ENCODE data around the gene CYSTM1. TPM values are rescaled to one million over a fixed set of nuclear protein-coding genes. Genes with fewer than 3 reads are reported as not detected.

The CYSTM1 gene
- total and polyA plus RNA-seq, 5 experiments from 2014 or later: 3.0 to 6.5 (median 5.1) TPM

DNA sequence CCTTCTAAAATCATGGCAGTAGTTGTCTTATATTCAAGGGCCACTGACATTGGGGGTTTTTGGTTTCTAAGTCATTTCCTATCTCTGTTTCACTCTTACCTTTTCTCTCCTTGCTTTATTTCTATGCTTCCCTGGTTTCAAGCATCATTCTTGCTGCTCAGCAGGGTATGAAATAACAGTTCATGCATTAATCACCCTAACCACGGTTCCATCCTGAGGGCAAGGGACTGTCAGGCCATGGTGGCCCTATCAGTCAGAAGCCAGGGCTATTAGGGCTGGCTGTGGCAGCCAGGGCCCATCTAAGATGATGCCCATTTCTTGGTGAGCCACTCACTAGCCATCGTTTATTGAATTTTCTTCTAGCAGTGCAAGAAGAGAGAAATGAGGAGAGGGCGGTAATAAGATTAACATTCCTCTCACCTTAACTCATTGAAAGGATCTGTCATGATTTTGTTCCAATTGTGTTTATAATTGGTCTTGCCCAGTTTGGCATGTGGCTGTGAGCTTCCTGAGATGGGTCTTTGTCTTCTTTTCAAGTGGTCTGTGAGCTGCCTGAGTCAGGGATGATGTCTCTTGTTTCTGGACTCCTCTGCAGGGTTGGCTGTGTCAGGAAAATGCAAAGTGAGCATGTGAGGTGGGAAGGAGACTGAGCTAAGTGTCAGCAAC, 45.2 kb downstream of the CYSTM1 start:
- no peak overlapping the region for H3K4me3 Mint-ChIP-seq
- H3K27ac Mint-ChIP-seq: peak overlapping the region in 2 of 10 donors; percentile 22 to 24
- peaks cover 0 to 5% (median 1%) of the 10 kb centered on the region in 4 donors for H3K4me1 Mint-ChIP-seq
- POLR2A ChIA-PET: no interaction called here
- DNase-seq (no peak), ATAC-seq (no peak)
- no peaks in the 10 kb centered on the region for H3K27me3 Mint-ChIP-seq
- H3K36me3 Mint-ChIP-seq: no peaks in the 10 kb centered on the region
- no peaks in the 10 kb centered on the region for H3K9me3 Mint-ChIP-seq

DNA sequence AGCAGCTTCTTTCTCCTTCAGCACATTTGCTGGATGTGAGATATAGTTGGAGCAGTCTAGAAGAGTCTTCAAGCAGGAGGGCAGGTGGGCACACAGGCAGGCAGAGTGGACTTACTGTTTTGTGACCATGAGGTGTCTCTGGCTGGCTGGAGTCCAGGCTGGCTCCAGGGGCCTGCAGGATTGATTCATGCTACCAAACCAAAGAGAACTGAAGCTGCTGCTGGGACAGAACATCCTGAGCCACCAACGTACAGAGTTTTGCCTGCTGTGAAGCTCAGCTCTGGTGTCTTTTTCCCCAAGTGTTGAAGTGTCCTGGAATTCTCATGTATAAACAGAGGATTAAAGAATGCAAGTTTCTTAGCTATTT, 45.7 kb downstream of the CYSTM1 start:
- Mint-ChIP-seq H3K4me3 (no peak overlapping the region), H3K36me3 (no peaks in the 10 kb centered on the region), H3K9me3 (no peaks in the 10 kb centered on the region), H3K27me3 (peaks cover 0 to 4% (median 0%) of the 10 kb centered on the region in 5 donors), H3K4me1 (peaks cover 0 to 5% (median 1%) of the 10 kb centered on the region in 4 donors), H3K27ac (peak overlapping the region in 1 of 10 donors; percentile 24)
- ATAC-seq: no peak
- POLR2A ChIA-PET: no interaction called here
- no peak for DNase-seq

DNA sequence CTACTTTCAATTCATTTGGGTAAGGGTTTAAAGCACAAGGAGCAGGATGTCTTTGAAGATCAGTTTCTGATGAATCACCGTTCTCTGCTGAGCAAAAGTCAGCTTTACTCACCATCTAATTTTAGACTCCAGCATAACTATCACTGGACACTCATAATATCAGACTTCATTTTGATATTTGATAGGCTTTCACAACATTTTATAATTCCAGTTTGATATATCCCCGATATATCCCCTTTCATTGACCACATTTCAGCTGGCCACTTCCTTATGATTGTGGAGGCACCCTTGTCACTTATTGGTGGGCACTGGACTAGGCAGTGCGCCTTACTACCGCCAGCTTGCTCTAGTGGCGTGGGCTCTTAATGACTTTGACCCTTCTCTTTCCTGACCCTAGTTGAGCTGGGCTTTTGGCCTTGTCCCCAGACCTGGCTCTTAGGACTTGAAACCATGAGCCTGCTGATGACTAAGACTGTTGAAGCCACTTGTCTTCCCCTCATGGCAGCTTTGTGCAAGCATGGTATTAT, 46.8 kb downstream of the CYSTM1 start:
- Mint-ChIP-seq H3K27me3 (peaks cover 0 to 14% (median 0%) of the 10 kb centered on the region in 5 donors), H3K4me3 (no peak overlapping the region), H3K36me3 (no peaks in the 10 kb centered on the region), H3K9me3 (no peaks in the 10 kb centered on the region), H3K4me1 (peaks cover 0 to 5% (median 1%) of the 10 kb centered on the region in 4 donors), H3K27ac (no peak overlapping the region)
- ATAC-seq: no peak
- POLR2A ChIA-PET: interaction anchor here (0.5 kb wide), 1 partner anchor 33 kb away, joined by 4 read pairs; no protein-coding TSS in a partner anchor
- DNase-seq: no peak

DNA sequence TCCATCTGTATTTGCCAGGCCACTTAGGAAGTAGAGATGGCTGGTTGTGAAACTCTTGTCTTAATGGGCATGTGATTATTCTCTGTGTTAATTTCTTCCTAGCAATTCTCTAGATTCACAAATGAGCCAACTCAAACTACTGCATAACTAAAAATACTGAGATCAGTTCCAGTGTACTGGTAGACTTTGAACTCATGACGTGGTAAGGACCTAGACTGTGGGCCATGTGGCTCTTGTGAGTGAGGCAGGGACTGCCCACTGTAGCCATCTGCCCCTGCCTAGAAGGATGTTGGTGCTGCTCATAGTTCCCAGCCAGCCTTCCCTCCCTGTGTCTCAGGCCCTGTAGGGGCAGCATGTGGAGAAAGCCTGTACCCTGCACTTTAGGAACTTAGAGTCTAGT, 47.4 kb downstream of the CYSTM1 start:
- H3K27ac Mint-ChIP-seq: no peak overlapping the region
- peaks cover 0 to 17% (median 0%) of the 10 kb centered on the region in 5 donors for H3K27me3 Mint-ChIP-seq
- H3K36me3 Mint-ChIP-seq: no peaks in the 10 kb centered on the region
- ATAC-seq (no peak), DNase-seq (no peak)
- no peak overlapping the region for H3K4me3 Mint-ChIP-seq
- POLR2A ChIA-PET: interaction anchor here (0.5 kb wide), 1 partner anchor 34 kb away, joined by 4 read pairs; no protein-coding TSS in a partner anchor
- no peaks in the 10 kb centered on the region for H3K9me3 Mint-ChIP-seq
- H3K4me1 Mint-ChIP-seq: peaks cover 0 to 5% (median 1%) of the 10 kb centered on the region in 4 donors

DNA sequence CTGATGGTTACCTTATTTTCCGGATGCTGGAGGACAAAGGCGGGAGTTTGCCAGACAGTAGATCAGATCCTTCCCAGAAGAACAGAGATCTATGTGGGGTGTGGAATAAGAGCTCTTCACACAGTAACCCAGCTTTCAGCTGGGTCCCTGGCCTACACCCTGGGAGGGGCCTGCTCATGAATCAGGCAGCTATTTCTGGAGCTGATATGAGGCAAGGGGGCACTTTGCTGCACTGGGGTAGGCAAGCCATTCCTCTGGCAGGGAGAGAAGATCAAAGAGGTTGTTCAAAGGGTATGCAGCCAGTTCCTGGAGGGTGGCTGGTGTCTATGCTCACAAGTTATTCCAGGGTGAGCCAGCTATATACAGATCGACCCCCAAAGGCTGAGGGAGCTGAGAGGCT, 48.6 kb downstream of the CYSTM1 start:
- Mint-ChIP-seq H3K4me3 (no peak overlapping the region), H3K27me3 (peaks cover 0 to 17% (median 0%) of the 10 kb centered on the region in 5 donors), H3K4me1 (peaks cover 0 to 5% (median 1%) of the 10 kb centered on the region in 4 donors), H3K27ac (no peak overlapping the region), H3K36me3 (no peaks in the 10 kb centered on the region), H3K9me3 (no peaks in the 10 kb centered on the region)
- POLR2A ChIA-PET: no interaction called here
- ATAC-seq (no peak), DNase-seq (no peak)

DNA sequence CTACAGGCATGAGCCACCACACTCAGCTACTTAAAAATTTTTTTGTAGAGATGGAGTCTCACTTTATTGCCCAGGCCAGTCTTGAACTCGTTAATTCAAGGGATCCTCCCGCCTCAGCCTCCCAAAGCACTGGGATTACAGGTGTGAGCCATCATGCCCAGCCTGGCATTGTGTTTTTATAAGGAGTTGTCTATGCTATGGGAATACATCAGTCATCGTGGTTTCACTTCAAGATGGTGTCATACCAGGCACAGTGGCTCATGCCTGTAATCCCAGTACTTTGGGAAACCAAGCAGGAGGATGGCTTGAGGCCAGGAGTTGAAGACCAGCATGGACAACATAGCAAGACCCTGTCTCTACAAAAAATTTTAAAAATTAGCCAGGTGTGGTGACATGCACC, 49.7 kb downstream of the CYSTM1 start:
- H3K9me3 Mint-ChIP-seq: no peaks in the 10 kb centered on the region
- H3K27ac Mint-ChIP-seq: no peak overlapping the region
- POLR2A ChIA-PET: no interaction called here
- H3K36me3 Mint-ChIP-seq: no peaks in the 10 kb centered on the region
- ATAC-seq (no peak), DNase-seq (no peak)
- peaks cover 0 to 17% (median 0%) of the 10 kb centered on the region in 5 donors for H3K27me3 Mint-ChIP-seq
- peaks cover 0 to 5% (median 1%) of the 10 kb centered on the region in 4 donors for H3K4me1 Mint-ChIP-seq
- no peak overlapping the region for H3K4me3 Mint-ChIP-seq

DNA sequence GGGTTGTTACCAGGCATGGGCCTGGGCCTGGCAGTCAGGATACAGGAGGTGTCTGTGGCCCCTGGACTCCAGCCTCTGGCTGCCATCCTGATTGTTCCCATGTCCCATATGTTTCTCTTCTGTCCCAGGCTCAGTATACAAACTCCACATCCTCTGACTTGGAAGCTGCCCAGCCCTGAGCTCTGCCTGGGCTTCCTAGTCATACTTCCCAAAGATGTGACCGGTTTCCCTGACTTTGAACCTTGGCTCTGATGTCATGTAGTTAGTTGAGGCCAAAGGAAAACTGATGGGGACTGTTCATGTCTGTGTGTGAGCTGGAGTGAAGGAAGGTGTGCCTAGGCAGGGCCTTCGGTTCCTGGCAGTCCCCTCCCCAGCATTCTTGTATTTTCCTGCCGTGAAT, 50.4 kb downstream of the CYSTM1 start:
- DNase-seq (no peak), ATAC-seq (no peak)
- H3K9me3 Mint-ChIP-seq: no peaks in the 10 kb centered on the region
- H3K4me1 Mint-ChIP-seq: peaks cover 0 to 2% (median under 1%) of the 10 kb centered on the region in 4 donors
- no peak overlapping the region for H3K27ac Mint-ChIP-seq
- no peak overlapping the region for H3K4me3 Mint-ChIP-seq
- POLR2A ChIA-PET: no interaction called here
- H3K27me3 Mint-ChIP-seq: peaks cover 0 to 17% (median 0%) of the 10 kb centered on the region in 5 donors
- H3K36me3 Mint-ChIP-seq: no peaks in the 10 kb centered on the region

DNA sequence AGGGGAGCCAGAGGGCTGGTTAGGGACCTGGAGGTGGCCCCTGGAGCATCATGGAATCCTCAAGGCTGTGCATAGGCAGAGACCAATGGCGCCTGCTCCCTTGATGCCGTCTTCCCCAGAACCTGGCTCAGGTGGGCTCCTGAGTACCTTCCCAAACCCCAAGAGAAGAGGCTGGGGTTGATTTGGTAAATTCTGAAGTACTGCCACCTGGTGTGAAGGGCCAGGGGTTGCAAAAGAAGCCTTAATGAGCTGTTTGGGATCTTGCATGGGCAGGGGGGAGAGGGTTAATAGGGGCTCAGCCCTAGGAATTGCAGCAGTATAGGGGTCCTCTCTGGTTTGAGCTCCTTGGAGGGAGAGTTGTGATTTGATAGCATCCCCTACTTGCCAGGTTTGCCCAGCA, 52.1 kb downstream of the CYSTM1 start:
- no peaks in the 10 kb centered on the region for H3K36me3 Mint-ChIP-seq
- H3K4me1 Mint-ChIP-seq: no peaks in the 10 kb centered on the region
- H3K4me3 Mint-ChIP-seq: no peak overlapping the region
- peaks cover 0 to 17% (median 1%) of the 10 kb centered on the region in 5 donors for H3K27me3 Mint-ChIP-seq
- ATAC-seq (no peak), DNase-seq (no peak)
- H3K27ac Mint-ChIP-seq: peak overlapping the region in 1 of 10 donors; percentile 2
- POLR2A ChIA-PET: no interaction called here
- H3K9me3 Mint-ChIP-seq: no peaks in the 10 kb centered on the region

DNA sequence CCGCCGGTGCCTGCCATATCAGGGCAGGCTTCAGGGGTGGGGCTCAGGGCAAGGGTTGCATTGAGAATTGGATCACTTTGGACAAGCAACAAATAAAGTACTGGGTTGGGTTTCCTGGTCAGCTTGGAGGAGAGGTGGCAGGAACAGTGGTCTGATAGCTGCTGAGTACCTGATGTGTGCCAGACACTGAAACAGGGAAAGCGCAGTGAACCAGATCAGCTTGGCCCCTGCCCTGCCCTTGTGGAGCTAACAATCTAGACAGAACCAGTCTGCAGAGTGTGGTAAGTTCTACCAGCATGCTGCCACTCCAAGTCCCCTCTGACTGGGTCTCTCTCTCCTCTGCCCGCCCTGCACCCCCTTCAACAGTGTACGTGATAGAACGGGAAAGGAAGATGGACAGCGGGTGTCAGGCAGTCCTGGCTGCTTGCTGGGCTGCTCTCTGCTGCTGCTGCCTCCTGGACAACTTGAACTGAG, 53.4 kb downstream of the CYSTM1 start:
- H3K36me3 Mint-ChIP-seq: no peaks in the 10 kb centered on the region
- POLR2A ChIA-PET: no interaction called here
- H3K4me1 Mint-ChIP-seq: no peaks in the 10 kb centered on the region
- DNase-seq (no peak), ATAC-seq (no peak)
- H3K9me3 Mint-ChIP-seq: no peaks in the 10 kb centered on the region
- peaks cover 0 to 17% (median 1%) of the 10 kb centered on the region in 5 donors for H3K27me3 Mint-ChIP-seq
- H3K27ac Mint-ChIP-seq: no peak overlapping the region
- H3K4me3 Mint-ChIP-seq: no peak overlapping the region

DNA sequence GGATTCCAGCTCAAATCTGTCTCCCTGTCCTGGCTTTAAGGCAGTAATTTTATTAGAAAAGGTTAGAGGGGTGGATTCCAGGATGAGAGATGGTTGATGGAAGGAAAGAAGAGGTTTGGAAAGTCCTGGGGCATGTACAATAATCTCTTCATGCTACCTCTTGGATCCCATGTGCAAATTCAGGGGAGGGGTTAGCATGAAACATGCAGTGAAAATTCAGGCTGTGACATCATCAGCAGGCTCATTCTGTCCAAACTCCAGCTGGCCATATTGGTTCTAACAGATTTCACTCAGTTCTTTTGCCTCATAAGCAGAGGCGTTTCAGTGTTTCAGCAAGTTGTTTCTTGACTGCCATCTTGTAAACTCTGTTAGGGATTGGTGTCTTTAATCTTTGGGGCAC, 55.4 kb downstream of the CYSTM1 start:
- no peaks in the 10 kb centered on the region for H3K9me3 Mint-ChIP-seq
- H3K27me3 Mint-ChIP-seq: peaks cover 0 to 17% (median 3%) of the 10 kb centered on the region in 5 donors
- ATAC-seq: no peak
- no peaks in the 10 kb centered on the region for H3K36me3 Mint-ChIP-seq
- POLR2A ChIA-PET: no interaction called here
- no peak overlapping the region for H3K4me3 Mint-ChIP-seq
- H3K27ac Mint-ChIP-seq: no peak overlapping the region
- DNase-seq: no peak
- H3K4me1 Mint-ChIP-seq: peaks cover 0 to 2% (median 0%) of the 10 kb centered on the region in 4 donors

DNA sequence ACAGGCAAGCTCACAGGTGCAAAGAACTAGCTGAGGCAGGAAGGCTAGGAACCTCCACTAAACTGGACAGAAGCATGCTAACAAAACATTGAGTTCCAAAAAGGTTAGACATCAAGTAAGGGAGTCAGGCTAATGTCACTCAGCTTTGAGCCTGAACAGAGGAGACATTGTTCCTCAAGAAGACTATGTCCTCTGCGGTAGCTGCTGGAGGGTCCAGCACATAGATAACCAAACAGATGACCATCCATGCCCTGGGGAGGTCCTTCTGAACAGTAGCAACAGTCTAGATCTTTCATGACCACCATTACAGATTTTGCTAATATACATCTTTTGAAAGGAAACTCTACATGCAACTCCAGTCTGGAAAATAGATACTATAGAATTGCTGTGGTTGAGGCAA, 57.7 kb downstream of the CYSTM1 start:
- Mint-ChIP-seq H3K4me1 (peaks cover 0 to 2% (median 0%) of the 10 kb centered on the region in 4 donors), H3K36me3 (no peaks in the 10 kb centered on the region), H3K27ac (no peak overlapping the region), H3K9me3 (no peaks in the 10 kb centered on the region), H3K4me3 (no peak overlapping the region), H3K27me3 (peaks cover 0 to 10% (median 1%) of the 10 kb centered on the region in 5 donors)
- POLR2A ChIA-PET: no interaction called here
- no peak for DNase-seq
- ATAC-seq: no peak

DNA sequence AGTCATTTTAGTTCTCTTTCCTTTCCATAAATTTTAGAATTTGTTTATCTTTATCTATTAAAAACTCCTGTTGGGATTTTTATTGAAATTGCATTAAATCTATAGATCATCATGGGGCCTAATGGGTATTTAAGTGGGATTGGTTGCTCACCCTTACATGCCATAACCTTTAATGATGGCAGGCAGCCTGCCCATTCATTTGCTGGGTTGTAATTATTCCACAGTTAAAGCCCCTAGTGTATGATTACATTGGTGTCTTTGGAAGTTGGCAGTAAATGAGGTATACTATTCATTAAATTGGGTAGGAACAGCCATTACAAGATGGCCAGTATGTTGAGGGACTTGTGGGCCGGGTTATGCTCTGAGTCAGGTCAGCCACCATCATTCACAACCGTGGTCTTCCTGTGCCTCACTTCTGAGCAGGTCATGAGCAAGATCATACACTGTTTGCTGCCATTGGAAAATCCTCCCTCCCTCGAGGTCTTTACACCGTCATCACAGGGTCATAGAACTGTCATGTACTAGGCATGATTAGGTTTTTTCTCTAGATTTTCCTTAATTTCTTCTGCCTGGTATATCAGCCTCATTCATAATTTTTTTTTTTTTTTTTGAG, 59.5 kb downstream of the CYSTM1 start:
- H3K4me1 Mint-ChIP-seq: peaks cover 0 to 2% (median 0%) of the 10 kb centered on the region in 4 donors
- no peak for ATAC-seq
- no peaks in the 10 kb centered on the region for H3K36me3 Mint-ChIP-seq
- DNase-seq: no peak
- POLR2A ChIA-PET: no interaction called here
- no peak overlapping the region for H3K4me3 Mint-ChIP-seq
- H3K9me3 Mint-ChIP-seq: no peaks in the 10 kb centered on the region
- no peak overlapping the region for H3K27ac Mint-ChIP-seq
- H3K27me3 Mint-ChIP-seq: peaks cover 0 to 10% (median 1%) of the 10 kb centered on the region in 5 donors

DNA sequence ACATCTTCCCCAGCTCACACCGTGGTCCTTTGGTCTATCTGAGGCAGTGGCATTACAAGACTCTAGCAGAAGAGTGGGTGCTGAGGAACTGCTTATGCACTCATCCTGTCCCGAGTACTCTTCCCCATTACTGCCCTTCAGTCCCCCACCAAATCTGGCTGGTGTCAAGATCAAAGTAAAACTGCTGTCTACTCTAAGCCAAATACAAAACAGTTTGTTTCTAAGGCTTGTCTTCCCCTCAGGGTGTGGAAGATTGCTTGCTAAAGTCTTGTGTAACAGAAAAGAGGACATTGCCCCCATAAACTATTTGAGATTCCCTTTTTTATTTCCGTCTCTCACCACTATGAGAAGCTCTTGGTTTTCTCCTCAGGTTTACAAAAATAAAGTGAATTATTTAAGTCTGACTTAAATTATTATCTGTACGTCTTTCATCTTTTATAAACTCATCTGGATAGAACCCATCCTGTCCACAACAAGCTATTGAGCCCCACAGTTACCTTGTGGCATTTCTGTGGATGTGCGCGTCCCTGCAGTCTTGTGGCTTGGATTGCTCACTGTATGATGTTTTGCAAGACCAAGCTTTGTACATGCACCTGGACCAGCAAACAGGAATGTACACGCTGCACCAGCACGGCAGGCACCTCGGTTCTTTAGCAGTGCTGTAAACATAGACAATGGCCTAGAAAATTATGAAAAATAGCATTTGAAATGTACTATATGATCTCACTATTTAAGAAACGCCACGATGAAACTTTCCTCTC, 61.0 kb downstream of the CYSTM1 start:
- Mint-ChIP-seq H3K27me3 (peaks cover 0 to 10% (median 1%) of the 10 kb centered on the region in 5 donors), H3K9me3 (no peaks in the 10 kb centered on the region), H3K4me3 (no peak overlapping the region), H3K4me1 (peaks cover 0 to 2% (median under 1%) of the 10 kb centered on the region in 4 donors), H3K27ac (no peak overlapping the region), H3K36me3 (no peaks in the 10 kb centered on the region)
- DNase-seq: no peak
- ATAC-seq: no peak
- POLR2A ChIA-PET: no interaction called here

Data from naive thymus-derived CD8-positive, alpha-beta T cell (primary cell).